Loucy (cell line): ENCODE measurements around the gene CALHM4.

Source experiments
- H2AFZ ChIP-seq: fragments of 200-600 bp; sonication (generic); 2 replicates; pipeline ENCODE4 v1.6.0; 2016; ENCODE audit warnings: antibody characterized with exemption, mild to moderate bottlenecking, low read length, moderate library complexity
- H3F3A ChIP-seq: fragments of 200-600 bp; 2 replicates; pipeline ENCODE4 v1.6.0; 2016; ENCODE audit warnings: antibody characterized with exemption, low read depth, mild to moderate bottlenecking
- H3K27me3 ChIP-seq: fragments of 200-600 bp; sonication (generic); 2 replicates; pipeline ENCODE4 v1.6.1; 2014; ENCODE audit warnings: low read length, mild to moderate bottlenecking; ENCODE audit not compliant: insufficient read depth, poor library complexity, severe bottlenecking
- H3K36me3 ChIP-seq: fragments of 200-600 bp; sonication (generic); 2 replicates; pipeline ENCODE4 v1.6.1; 2016; ENCODE audit warnings: low read length; ENCODE audit not compliant: insufficient read depth
- H3K4me1 ChIP-seq: fragments of 200-600 bp; sonication (generic); 2 replicates; pipeline ENCODE4 v1.5.1; 2014; ENCODE audit warnings: low read length, mild to moderate bottlenecking; ENCODE audit not compliant: insufficient read depth, poor library complexity, severe bottlenecking
- H3K4me2 ChIP-seq: fragments of 200-600 bp; sonication (generic); 2 replicates; pipeline ENCODE4 v1.6.0; 2014; ENCODE audit warnings: antibody characterized with exemption, low read length, low read depth, mild to moderate bottlenecking; ENCODE audit not compliant: poor library complexity, severe bottlenecking
- H3K4me3 ChIP-seq: fragments of 200-600 bp; sonication (generic); 2 replicates; pipeline ENCODE4 v1.5.1; 2014; ENCODE audit warnings: low read length, mild to moderate bottlenecking, mixed read lengths; ENCODE audit not compliant: poor library complexity, severe bottlenecking
- H3K79me2 ChIP-seq: fragments of 200-600 bp; sonication (generic); 2 replicates; pipeline ENCODE4 v1.6.1; 2014; ENCODE audit warnings: low read length; ENCODE audit not compliant: insufficient read depth
- H3K9ac ChIP-seq: fragments of 200-600 bp; sonication (generic); 2 replicates; pipeline ENCODE4 v1.6.0; 2014; ENCODE audit warnings: mild to moderate bottlenecking, low read depth, low read length, moderate library complexity; ENCODE audit not compliant: poor library complexity, severe bottlenecking
- H3K9me2 ChIP-seq: fragments of 200-600 bp; sonication (generic); replicated peaks from 2 replicates; pipeline ENCODE4 v1.6.1; 2016; ENCODE audit warnings: low read depth, low read length, mixed read lengths
- H3K9me3 ChIP-seq: fragments of 200-600 bp; sonication (generic); 2 replicates; pipeline ENCODE4 v1.6.1; 2014; ENCODE audit warnings: mild to moderate bottlenecking, antibody characterized with exemption, low read length, low read depth; ENCODE audit not compliant: insufficient read depth
- H4K20me1 ChIP-seq: fragments of 200-600 bp; sonication (generic); 2 replicates; pipeline ENCODE4 v1.6.0; 2014; ENCODE audit warnings: antibody characterized with exemption, low read length, mild to moderate bottlenecking; ENCODE audit not compliant: insufficient read depth, poor library complexity, severe bottlenecking
- CTCF ChIP-seq: fragments of 200-600 bp; sonication (generic); conservative IDR thresholded peaks from 2 replicates; pipeline ENCODE4 v1.5.1; 2014; ENCODE audit warnings: mild to moderate bottlenecking, antibody characterized with exemption, low read length
- EZH2phosphoT487 ChIP-seq: fragments of 200-600 bp; IDR thresholded peaks from 2 replicates; pipeline ENCODE4 v1.6.1; 2018; ENCODE audit warnings: antibody characterized with exemption, mild to moderate bottlenecking, moderate library complexity, borderline replicate concordance

Gene CALHM4

GRCh38 chr6:116575227-116575626 lies 21.7 kb downstream of the CALHM4 start:
- no peaks in the 10 kb centered on the region for H3K27me3 ChIP-seq
- no peak overlapping the region for H3K9ac ChIP-seq
- TF ChIP-seq EZH2phosphoT487 (no peak), CTCF (no peak)
- H3F3A ChIP-seq: no peaks in the 10 kb centered on the region
- H3K4me1 ChIP-seq: peaks cover 49% of the 10 kb centered on the region
- H3K4me3 ChIP-seq: no peak overlapping the region
- H3K36me3 ChIP-seq: 0 out of 2 replicates have a peak, but pooled peaks cover 3% of the 10 kb centered on the region
- H3K79me2 ChIP-seq: peaks cover 83% of the 10 kb centered on the region
- no peaks in the 10 kb centered on the region for H3K9me2 ChIP-seq
- no peaks in the 10 kb centered on the region for H3K9me3 ChIP-seq
- H4K20me1 ChIP-seq: peaks cover 22% of the 10 kb centered on the region
- H3K4me2 ChIP-seq: no peak overlapping the region
- H2AFZ ChIP-seq: no peak overlapping the region

DNA sequence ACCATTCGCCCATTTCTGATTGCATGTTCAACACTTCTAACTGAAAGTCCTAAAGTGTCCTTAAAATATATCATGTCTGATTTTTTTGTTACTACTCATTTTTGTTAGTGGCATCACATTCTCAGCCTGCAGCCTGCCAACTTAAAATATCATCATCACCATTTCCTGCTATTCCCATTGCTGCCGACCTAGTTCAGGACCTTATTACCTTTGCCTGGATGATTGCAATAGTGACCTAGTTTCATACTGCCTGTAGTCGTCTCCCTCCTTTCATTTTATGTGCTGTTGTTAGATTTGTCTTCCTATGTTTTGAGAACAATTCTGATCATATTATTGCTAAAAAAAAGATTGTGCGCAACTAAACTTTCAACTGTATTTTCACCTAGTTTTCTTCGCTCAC lies 23.9 kb downstream of the CALHM4 start:
- peaks cover 44% of the 10 kb centered on the region for H3K4me1 ChIP-seq
- H3K79me2 ChIP-seq: peaks cover 71% of the 10 kb centered on the region
- 0 out of 2 replicates have a peak, but pooled peaks cover 8% of the 10 kb centered on the region for H3K36me3 ChIP-seq
- H3K9me3 ChIP-seq: no peaks in the 10 kb centered on the region
- no peak overlapping the region for H3K9ac ChIP-seq
- no peaks in the 10 kb centered on the region for H3K27me3 ChIP-seq
- H3K9me2 ChIP-seq: no peaks in the 10 kb centered on the region
- no peak for TF ChIP-seq CTCF
- TF ChIP-seq EZH2phosphoT487: no peak
- no peak overlapping the region for H2AFZ ChIP-seq
- H3F3A ChIP-seq: no peaks in the 10 kb centered on the region
- peak overlapping the region; percentile 13 for H3K4me2 ChIP-seq
- peaks cover 13% of the 10 kb centered on the region for H4K20me1 ChIP-seq
- H3K4me3 ChIP-seq: no peak overlapping the region

DNA sequence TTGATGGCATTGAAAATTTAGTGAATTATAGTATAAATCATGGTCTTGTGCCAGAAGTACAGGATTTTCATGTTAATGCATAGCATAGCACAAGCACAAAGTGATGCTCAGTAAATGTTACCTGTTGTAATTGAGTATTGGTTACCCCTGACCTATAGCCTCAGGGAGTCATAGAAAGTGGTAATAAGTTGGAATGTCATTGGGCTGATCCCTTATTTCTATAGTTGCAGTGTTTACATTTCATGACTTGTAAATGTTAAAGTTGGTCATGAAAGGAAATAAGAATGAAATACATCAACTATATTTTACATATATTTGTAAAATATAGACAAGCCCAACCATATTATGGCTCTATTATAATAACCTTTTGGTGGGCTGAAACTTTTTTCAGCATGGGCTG lies 24.8 kb downstream of the CALHM4 start:
- peaks cover 63% of the 10 kb centered on the region for H3K79me2 ChIP-seq

More for the DNA sequence above, 24.8 kb downstream of the CALHM4 start:
- Histone ChIP-seq H3K9me3 (no peaks in the 10 kb centered on the region), H3F3A (no peaks in the 10 kb centered on the region), H3K36me3 (0 out of 2 replicates have a peak, but pooled peaks cover 8% of the 10 kb centered on the region), H3K4me2 (no peak overlapping the region), H3K9me2 (no peaks in the 10 kb centered on the region), H4K20me1 (peaks cover 4% of the 10 kb centered on the region), H3K4me3 (no peak overlapping the region), H3K4me1 (peaks cover 35% of the 10 kb centered on the region), H3K27me3 (no peaks in the 10 kb centered on the region), H2AFZ (no peak overlapping the region), H3K9ac (no peak overlapping the region)
- TF ChIP-seq CTCF: no peak
- TF ChIP-seq EZH2phosphoT487: no peak
